Measurements from ENCODE around the gene BSG.

GRCh38 chr19:620166-620862, 47.9 kb downstream of the BSG start:
- TF ChIP-seq CTCF (IDR thresholded peaks at IDR 0.05) (no peak), POLR2A (IDR thresholded peaks at IDR 0.05) (no peak), POLR2AphosphoS5 (IDR thresholded peaks at IDR 0.05) (no peak)

Data from prostate gland (tissue), 2 donors.